SK-N-MC (cell line): Measurements from ENCODE around the gene SMYD1.

ENCODE experiments used
- EZH2 ChIP-seq: fragments of 200-600 bp; sonication (generic); IDR thresholded peaks from one replicate; pipeline ENCODE4 v1.6.1; 2017; ENCODE audit warnings: antibody characterized with exemption
- POLR2AphosphoS5 ChIP-seq: IDR thresholded peaks from 2 replicates; pipeline ENCODE4 v1.6.1; 2012; ENCODE audit warnings: mild to moderate bottlenecking, low read depth, low read length, borderline replicate concordance

DNA sequence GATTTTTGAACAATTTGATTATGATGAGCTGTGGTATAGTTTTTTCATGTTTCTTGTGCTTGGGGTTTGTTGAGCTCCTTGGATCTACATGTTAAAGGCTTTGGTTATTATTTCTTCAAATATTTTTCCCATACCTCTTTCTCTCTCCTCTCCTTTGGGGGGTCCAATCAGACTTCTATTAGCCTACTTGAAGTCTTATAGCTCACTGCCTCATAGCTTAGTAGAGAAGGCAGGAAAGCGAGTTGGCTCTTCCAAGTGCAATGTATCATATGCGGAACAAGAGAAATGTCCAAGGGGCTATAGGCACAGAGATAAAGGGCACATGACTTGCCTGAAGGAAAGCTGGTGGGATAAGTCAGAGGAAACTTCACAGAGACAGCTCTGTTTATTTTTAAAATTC lies 74.3 kb downstream of the SMYD1 start:
- TF ChIP-seq EZH2 (no peak), POLR2AphosphoS5 (no peak)
